SK-N-SH (cell line): ENCODE results near the gene PAIP1.

Experiments
- CHD2 ChIP-seq: fragments of 150-350 bp; IDR thresholded peaks from 2 replicates; pipeline ENCODE4 v1.6.1; 2018; ENCODE audit warnings: low read length; ENCODE audit not compliant: partially characterized antibody
- CTCF ChIP-seq: fragments of 200-600 bp; sonication (generic); IDR thresholded peaks from 2 replicates; pipeline ENCODE4 v1.6.1; 2017; ENCODE audit warnings: antibody characterized with exemption, mild to moderate bottlenecking, moderate library complexity
- EZH2phosphoT487 ChIP-seq: fragments of 200-600 bp; sonication (generic); IDR thresholded peaks from 2 replicates; pipeline ENCODE4 v1.6.1; 2017; ENCODE audit warnings: low read depth, mixed run types, mild to moderate bottlenecking, antibody characterized with exemption, moderate library complexity, borderline replicate concordance
- FOXM1 ChIP-seq: IDR thresholded peaks from 2 replicates; pipeline ENCODE4 v1.4.0; 2012; ENCODE audit warnings: low read depth, mild to moderate bottlenecking
- MAX ChIP-seq: IDR thresholded peaks from 2 replicates; pipeline ENCODE4 v1.4.0; 2012; ENCODE audit warnings: low read depth
- NRF1 ChIP-seq: IDR thresholded peaks from 2 replicates; pipeline ENCODE4 v1.6.1; 2012; ENCODE audit warnings: low read depth, mild to moderate bottlenecking, low read length
- POLR2AphosphoS5 ChIP-seq: IDR thresholded peaks from 2 replicates; pipeline ENCODE4 v1.6.1; 2012; ENCODE audit warnings: low read depth, low read length
- RAD21 ChIP-seq: IDR thresholded peaks from 2 replicates; pipeline ENCODE4 v1.6.1; 2012; ENCODE audit warnings: mild to moderate bottlenecking, low read length
- REST ChIP-seq: IDR thresholded peaks from 2 replicates; pipeline ENCODE4 v1.6.1; 2012; ENCODE audit warnings: mild to moderate bottlenecking, low read depth, low read length, moderate library complexity
- SIN3A ChIP-seq: IDR thresholded peaks from 2 replicates; pipeline ENCODE4 v1.6.1; 2012; ENCODE audit warnings: low read depth, mild to moderate bottlenecking, low read length, moderate library complexity, borderline replicate concordance
- USF1 ChIP-seq: IDR thresholded peaks from 2 replicates; pipeline ENCODE4 v1.4.0; 2012; ENCODE audit warnings: low read depth, borderline replicate concordance

- TF ChIP-seq CTCF (no peak), SIN3A (no peak), MAX (no peak), USF1 (no peak), RAD21 (no peak), POLR2AphosphoS5 (no peak), NRF1 (no peak), REST (no peak), CHD2 (no peak), EZH2phosphoT487 (no peak), FOXM1 (no peak)
Measured at GRCh38 chr5:43514471-43514815, 42.4 kb downstream of the PAIP1 start.
